Measurements from ENCODE around the gene PGP.
A peak's percentile ranks its signal among the peaks of the same experiment; 100 is the strongest.
"Not testable (repeated sequence)": the region's sequence is repeated elsewhere in the genome, so short reads cannot be mapped to it uniquely, and the experiment has no call there.

The PGP gene

GRCh38 chr16:2214719-2214968 is at the start of gene PGP:
PGP (minus strand) TSS chr16:2214840; CDS start chr16:2214777, 63 bp downstream.
- no peak for DNase-seq

GRCh38 chr16:2263026-2263425 is 48.4 kb upstream of the PGP start:
- DNase-seq: not testable (repeated sequence)

DNA sequence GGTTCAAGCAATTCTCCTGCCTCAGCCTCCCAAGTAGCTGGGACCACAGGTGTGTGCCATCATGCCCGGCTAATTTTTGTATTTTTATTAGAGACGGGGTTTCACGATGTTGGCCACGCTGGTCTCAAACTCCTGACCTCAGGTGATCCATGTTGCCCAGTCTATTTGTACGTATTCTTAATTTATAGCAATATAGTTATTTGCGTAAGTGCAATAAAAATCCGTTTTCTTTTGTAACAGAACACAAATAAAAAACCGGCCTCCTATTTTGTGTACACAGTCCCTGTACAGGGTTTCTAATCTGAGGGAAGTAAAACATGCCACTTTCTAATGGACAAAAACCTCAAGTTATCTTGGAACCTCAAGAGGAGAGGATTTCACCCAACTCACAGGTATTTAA is 45.6 kb upstream of the PGP start:
- no peak for DNase-seq

DNA sequence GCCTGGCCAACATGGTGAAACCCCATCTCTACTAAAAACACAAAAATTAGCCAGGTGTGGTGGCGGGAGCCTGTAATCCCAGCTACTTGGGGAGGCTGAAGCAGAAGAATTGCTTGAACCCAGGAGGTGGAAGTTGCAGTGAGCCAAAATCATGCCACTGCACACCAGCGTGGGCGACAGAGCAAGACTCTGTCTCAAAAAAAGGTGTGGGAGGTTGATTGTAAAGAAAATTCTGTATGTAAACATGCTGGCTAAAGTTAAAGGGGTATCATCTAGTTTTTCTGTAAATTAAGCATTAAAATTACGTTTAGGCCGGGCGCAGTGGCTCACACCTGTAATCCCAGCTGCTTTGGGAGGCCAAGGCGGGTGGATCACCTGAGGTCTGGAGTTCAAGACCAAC is 43.9 kb upstream of the PGP start:
- not testable (repeated sequence) for DNase-seq

DNA sequence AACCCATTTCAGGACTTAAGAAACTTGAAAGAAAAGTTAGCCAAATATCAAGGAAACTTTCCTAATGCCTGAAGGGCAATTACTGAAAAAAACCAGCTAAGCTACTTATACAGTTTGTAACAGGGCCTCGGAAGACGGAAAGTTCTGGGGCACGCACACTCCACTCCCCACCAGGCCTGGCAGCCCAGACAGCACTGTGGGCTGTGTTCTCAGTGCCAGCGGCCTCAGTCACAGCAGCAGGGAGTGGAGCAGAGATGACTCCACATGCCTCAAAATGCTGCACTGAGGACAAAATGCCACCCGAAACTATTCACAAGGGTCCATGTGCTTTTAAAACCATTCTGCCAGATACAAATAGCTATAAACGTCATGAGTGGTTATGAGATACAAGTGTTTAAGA is 43.1 kb upstream of the PGP start:
- DNase-seq: no peak

GRCh38 chr16:2256531-2257140 is 42.0 kb upstream of the PGP start:
- DNase-seq: no peak

- DNase-seq: no peak
Observed at GRCh38 chr16:2253293-2253692, 38.7 kb upstream of the PGP start.

DNA sequence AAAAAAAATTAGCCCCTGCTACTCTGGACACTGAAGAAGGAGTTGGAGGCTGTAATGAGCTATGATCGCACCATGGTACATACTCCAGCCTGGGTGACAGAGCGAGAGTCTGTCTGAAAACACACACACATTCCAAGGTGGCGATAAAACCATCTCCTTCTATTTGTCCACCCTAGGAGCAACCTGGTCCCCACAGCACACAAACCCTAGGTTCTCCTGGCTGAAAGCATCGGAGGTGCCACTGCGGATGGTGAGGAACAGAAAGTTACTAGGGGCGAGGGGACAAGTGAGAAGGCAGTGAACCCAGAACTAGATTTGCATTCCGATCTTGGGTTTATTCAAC is 38.1 kb upstream of the PGP start:
- DNase-seq: no peak

DNA sequence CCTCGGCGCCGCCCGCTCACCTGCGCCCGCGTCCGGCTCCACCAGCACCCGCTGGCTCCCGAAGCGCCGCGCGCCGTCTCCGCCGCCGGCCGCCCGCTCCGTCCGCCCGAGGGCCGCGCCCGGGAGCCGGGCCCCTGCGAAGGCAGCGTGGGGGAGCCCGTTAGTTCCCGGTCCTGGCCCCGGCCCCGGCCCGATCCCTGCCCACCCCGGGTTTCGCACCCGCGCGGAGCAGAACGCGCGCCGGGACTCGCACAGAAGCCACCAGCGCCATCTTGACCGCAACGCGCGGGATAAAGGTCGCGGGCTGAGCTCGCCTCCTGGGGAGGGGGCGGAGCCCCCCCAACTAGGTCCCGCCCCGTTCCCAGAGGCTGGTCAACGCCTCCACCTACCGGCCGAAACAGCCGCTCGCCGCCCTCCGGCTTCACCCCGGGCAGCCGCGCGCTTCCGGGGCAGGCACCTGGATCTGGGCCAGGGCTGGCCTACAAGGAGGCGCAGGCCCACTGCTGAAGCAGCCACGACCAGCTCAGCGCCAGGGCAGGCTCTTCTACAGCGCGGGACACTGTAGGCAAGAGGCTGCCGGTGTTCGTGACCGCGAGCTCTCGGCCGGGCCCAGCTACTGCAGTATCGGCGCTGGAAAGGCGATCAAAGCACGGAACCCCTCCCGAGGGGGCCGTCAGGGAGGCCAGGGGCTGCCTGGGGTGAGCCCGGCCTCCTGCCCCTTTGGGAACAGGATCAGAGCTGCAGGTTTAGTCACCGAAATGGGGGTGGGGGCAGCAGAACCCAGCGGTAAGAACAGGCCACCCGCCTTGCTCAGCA is 36.9 kb upstream of the PGP start, which contains the start of gene ECI1:
TSS of gene ECI1 (minus strand) at position 292 of the 816 bp plus-strand sequence. CDS start at position 271, 21 bp downstream.
- peak; percentile 89 for DNase-seq

- DNase-seq: peak; percentile 64
Observed at GRCh38 chr16:2250652-2251295, 36.1 kb upstream of the PGP start.

DNA sequence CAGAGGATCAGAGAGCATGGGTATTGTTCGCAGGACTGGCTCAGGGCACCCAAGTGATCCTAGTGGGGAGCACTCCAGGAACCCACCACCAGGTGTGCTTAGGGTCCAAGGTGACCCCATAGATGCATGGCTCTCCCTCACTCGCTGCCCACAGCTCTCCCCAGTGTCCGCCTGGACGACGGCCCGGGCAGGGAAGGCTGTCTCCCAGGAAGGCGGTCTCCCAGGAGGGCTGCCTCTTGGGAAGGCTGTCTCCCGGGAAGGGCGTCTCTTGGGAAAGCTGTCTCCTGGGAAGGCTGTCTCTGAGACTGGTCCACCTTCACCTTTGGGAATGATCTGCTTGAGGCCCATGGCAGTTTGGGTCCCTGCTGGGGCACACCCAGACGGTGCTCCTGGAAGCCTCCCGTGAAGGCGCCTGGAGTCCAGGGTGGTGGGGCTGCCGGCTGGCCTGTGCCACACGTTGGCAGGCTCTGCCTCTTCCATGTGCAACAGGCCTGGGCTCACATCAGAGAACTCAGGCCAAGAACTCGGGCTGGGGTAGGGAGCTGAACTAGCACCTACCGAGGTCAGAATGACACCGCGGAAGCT is 31.8 kb upstream of the PGP start:
- no peak for DNase-seq

DNA sequence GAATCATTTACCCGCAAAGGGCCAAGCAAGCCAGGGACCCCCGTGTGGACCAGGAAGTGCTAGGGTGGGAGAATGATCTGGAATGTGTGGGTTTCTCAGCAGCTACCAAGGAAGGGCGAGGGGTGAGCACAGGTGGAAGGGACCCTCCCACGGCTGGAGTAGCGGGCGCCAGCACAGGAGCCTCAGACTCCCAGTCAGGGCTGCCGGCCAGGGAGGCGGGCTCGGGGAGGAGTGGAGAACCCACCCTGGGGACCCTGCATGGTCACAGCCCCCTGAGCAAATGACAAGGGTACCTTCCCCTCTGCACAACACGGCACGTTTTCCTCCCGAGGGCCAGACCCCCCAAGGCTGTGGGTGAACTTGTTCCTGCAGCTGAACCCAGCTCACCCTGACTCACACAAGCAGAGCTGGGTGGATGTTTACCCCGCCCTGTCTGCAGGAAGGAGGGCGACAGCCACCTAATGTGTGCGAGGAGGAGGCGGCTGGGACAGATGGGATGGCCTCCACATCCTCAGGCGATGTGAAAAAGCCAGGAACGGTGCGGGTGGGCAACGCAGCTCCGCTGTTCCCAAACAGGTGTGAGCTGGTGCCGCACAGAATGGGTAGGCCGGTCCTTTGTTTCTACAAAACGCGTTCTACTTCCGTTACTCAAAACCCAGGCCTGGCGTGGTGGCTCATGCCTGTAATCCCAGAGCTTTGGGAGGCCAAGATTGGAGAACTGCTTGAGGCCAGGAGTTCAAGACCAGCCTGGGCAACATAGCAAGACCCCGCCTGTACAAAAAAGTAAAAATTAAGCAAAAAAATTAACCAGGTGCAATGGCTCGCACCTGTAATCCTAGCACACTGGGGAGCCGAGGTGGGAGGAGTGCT is 30.5 kb upstream of the PGP start:
- no peak for DNase-seq

GRCh38 chr16:2244301-2244700 is 29.7 kb upstream of the PGP start:
- DNase-seq: no peak

- no peak for DNase-seq
Observed at GRCh38 chr16:2243781-2244180, 29.1 kb upstream of the PGP start.

DNA sequence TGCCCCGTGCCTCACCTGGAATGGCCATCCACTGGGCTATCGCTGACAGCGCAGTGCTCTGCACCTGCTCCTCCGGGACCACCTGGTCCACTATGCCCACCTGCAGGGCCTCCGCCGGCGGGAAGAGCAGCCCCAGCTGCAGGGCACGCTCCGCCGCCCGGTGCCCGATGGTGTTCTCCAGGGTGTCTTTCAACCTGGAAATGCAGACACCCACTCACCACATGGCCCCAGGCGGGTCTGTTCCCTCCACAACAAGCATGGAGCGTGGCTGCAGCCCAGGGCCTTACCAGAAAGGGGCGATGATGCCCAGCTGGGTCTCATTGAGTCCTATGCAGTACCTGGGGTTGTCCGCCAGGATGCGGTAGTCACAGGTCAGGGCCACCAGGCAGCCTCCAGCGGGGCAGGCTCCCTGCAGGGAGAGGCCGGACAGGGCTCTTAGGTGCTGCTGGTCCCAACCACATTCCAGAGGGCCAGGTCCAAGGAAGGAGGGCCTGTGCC is 28.4 kb upstream of the PGP start:
- DNase-seq: no peak

DNA sequence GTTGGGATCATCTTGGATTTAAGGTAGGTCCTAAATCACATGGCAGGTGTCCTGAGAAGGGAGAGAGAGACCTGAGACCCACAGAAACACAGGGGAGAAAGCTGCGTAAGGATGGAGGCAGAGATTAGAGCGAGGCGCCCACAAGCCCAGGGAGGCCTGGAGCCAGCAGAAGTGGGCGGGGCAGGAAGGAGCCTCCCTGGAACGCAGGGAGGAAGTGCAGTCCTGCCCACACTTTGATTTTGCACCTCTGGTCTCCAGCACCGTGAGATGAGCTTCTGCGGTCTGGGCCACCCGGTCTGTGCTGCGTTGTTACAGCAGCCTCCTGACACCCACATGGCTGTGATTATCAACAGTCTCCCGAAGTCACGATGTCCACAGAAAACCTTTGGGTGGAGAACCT is 28.0 kb upstream of the PGP start:
- DNase-seq: no peak

DNA sequence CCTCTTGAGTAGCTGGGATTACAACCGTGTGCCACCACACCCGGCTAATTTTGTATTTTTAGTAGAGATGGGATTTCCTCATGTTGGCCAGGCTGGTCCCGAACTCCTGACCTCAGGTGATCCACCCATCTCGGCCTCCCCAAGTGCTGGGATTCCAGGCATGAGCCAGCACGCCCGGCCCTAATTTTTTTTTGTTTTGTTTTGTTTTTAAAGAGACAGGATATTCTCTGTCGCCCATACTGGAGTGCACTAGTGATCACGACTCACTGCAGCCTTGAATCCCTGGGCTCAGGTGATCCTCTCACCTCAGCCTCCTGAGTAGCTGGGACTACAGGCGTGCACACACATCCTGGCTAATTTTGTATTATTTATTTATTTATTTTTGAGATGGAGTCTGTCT is 25.7 kb upstream of the PGP start:
- not testable (repeated sequence) for DNase-seq

GRCh38 chr16:2238838-2239675 is 24.4 kb upstream of the PGP start:
- no peak for DNase-seq

DNA sequence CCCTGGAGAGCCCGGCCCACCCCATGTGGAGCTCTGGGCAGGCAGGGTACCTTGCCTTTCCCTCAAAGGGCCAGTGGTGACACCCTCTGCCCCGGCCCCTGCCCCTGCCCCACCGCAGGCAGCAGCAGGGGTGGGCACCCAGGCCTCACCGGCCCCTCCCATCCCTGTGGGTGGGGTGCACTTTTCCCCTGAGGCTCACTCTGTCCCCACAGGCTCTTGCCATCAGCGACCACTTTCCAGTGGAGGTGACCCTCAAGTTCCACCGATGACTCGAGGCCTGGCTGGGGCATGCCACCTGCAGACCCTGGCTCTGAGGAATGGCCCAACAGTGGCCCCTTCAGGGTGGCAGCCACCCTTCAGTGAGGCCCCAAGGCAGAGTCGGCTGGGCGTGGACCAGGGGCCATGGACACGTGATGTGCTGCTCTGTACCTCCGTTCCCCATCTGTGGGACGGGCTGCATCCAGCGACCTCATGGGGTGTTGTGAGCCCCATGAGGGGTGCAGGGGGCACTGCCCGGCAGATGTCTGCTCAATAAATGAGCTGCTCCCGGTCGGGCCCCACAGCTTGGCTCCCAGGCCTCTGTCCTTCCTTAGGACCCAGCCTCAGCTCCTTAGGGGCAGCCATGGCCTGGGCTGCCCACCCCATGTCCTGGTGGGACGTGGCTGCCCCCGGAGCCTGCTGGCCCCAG is 23.7 kb upstream of the PGP start:
- no peak for DNase-seq

DNA sequence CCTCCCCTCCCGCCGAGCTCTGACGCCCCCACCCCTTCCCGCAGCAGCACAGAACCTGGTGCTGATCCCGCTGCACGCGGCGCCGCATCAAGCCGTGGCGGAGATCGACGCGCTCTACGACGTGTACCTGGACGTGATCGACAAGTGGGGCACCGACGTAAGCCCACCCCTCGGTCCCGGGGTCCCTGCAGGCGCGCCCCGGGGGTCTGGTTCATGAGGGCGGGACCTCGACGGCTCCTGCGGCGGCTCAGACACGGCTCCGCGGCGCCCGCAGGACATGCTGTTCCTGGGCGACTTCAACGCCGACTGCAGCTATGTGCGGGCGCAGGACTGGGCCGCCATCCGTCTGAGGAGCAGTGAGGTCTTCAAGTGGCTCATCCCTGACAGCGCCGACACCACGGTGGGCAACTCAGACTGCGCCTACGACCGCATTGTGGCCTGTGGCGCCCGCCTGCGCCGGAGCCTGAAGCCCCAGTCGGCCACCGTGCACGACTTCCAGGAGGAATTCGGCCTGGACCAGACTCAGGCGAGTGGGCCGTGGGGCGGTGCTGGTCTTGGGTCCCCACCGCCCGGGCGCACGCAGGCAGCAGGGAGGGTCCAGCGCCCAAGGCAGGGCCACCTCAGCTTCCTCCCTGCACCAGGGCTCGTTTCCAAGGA is 23.0 kb upstream of the PGP start:
- DNase-seq: no peak

- no peak for DNase-seq
Observed at GRCh38 chr16:2237102-2237482, 22.5 kb upstream of the PGP start.

Data from activated CD4-positive, CD25-positive, alpha-beta regulatory T cell treated with anti-CD3 and anti-CD28 coated beads, Interleukin-2, amount 50 U/mL, for 72 hours (primary cell).